Naive thymus-derived CD8-positive, alpha-beta T cell (primary cell): ENCODE data around the gene MYO7A. TPM values are rescaled to one million over a fixed set of nuclear protein-coding genes. Genes with fewer than 3 reads are reported as not detected.

Experiments used
- ATAC-seq, 2 donors: fragments of 150-1000 bp; cut with Tn5 transposase in 1 of 2; sonication (Bioruptor Pico), chemical (Tn5 transposase) in 1 of 2; 1 replicate in 1 of 2; 2 replicates in 1 of 2; pipeline ENCODE4 v1.10.0; 2021; ENCODE audit warnings: mild to moderate bottlenecking in 2 of 2, moderate library complexity in 2 of 2
- POLR2A ChIA-PET: fragments of 350-600 bp; sonication (Branson Sonifier 250); formaldehyde crosslinking; loops from one replicate; lab custom pipeline; 2021; ENCODE audit warnings: antibody characterized with exemption; lab: Charles Lee
- DNase-seq, 10 donors: peaks; one replicate each; pipeline versions ENCODE4 v3.0.0 to v3.0.0-alpha.2; 2020 to 2022
- H3K27ac Mint-ChIP-seq, 10 donors: one replicate each; pipeline ENCODE4 v1.8.0; 2020 to 2022; ENCODE audit warnings: mild to moderate bottlenecking in 10 of 10, mixed read lengths in 10 of 10, moderate library complexity in 4 of 10, inconsistent platforms in 1 of 10
- H3K27me3 Mint-ChIP-seq, 5 donors: one replicate each; pipeline ENCODE4 v1.8.0; 2021 to 2022; ENCODE audit warnings: mixed read lengths in 5 of 5
- H3K36me3 Mint-ChIP-seq, 3 donors: one replicate each; pipeline ENCODE4 v1.8.0; 2020 to 2022; ENCODE audit warnings: mixed read lengths in 3 of 3, mild to moderate bottlenecking in 2 of 3, inconsistent platforms in 1 of 3
- H3K4me1 Mint-ChIP-seq, 4 donors: one replicate each; pipeline ENCODE4 v1.8.0; 2021 to 2022; ENCODE audit warnings: mixed read lengths in 4 of 4
- H3K4me3 Mint-ChIP-seq, 10 donors: one replicate each; pipeline ENCODE4 v1.8.0; 2020 to 2022; ENCODE audit warnings: mild to moderate bottlenecking in 10 of 10, mixed read lengths in 10 of 10, moderate library complexity in 6 of 10, inconsistent platforms in 1 of 10
- H3K9me3 Mint-ChIP-seq, 9 donors: one replicate each; pipeline ENCODE4 v1.8.0; 2020 to 2022; ENCODE audit warnings: mixed read lengths in 9 of 9, mild to moderate bottlenecking in 3 of 9, inconsistent platforms in 1 of 9, moderate library complexity in 1 of 9
- polyA plus RNA-seq, 3 donors: library from polyadenylated mRNA; unstranded; fragments of 300-500 nt; fragmentation: Illumina TruSeq; gene quantifications; one replicate each; pipeline ENCODE4 v1.2.3, GENCODE V29; 2021
- total RNA-seq, 8 experiments: library from RNA in 2 of 8; stranded (reverse) in 2 of 8; gene quantifications; one replicate each; pipeline ENCODE4 v1.2.3 and lab custom pipeline; 2021 to 2026

MYO7A gene
- total and polyA plus RNA-seq, 5 experiments from 2014 or later: 0.18 to 0.30 TPM; not detected in 3

DNA sequence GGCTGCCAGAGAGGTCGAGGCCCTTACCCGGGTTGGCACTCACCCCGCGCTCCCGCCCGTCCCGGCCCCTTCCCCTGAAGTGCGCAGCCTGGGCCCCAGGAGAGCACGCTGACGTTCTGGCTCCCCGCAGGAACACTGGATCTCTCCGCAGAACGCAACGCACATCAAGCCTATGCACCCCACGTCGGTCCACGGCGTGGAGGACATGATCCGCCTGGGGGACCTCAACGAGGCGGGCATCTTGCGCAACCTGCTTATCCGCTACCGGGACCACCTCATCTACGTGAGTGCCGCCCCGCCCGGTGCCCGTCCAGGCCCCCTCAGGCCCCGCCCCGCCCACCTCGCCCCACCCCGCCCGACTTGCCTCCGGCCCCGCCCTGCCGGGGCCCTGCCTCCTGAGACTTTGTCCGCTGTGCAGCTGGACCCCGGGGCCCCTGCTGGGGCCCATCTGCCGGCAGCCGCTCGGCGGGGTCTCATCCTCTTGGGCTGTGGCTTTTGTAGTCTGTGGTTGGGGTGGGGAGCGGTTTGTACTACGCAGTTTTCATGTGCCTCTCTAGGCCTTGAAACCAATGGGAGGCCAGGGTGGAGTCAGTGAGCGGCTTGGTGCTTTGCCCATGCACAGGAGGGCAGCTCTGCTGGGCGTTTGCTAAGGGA is 19.7 kb downstream of the MYO7A start:
- peaks cover 32 to 47% (median 41%) of the 10 kb centered on the region in 4 donors for H3K4me1 Mint-ChIP-seq
- peak overlapping the region; percentile 4 to 95 (median 80) for H3K27ac Mint-ChIP-seq
- H3K27me3 Mint-ChIP-seq: peaks cover 0 to 4% (median 0%) of the 10 kb centered on the region in 5 donors
- POLR2A ChIA-PET: no interaction called here
- no peaks in the 10 kb centered on the region for H3K36me3 Mint-ChIP-seq
- H3K9me3 Mint-ChIP-seq: no peaks in the 10 kb centered on the region
- ATAC-seq (peak; percentile 73 to 81), DNase-seq (peak in 9 of 10 donors; percentile 27 to 72 (median 55))
- H3K4me3 Mint-ChIP-seq: peak overlapping the region; percentile 68 to 85 (median 80)

DNA sequence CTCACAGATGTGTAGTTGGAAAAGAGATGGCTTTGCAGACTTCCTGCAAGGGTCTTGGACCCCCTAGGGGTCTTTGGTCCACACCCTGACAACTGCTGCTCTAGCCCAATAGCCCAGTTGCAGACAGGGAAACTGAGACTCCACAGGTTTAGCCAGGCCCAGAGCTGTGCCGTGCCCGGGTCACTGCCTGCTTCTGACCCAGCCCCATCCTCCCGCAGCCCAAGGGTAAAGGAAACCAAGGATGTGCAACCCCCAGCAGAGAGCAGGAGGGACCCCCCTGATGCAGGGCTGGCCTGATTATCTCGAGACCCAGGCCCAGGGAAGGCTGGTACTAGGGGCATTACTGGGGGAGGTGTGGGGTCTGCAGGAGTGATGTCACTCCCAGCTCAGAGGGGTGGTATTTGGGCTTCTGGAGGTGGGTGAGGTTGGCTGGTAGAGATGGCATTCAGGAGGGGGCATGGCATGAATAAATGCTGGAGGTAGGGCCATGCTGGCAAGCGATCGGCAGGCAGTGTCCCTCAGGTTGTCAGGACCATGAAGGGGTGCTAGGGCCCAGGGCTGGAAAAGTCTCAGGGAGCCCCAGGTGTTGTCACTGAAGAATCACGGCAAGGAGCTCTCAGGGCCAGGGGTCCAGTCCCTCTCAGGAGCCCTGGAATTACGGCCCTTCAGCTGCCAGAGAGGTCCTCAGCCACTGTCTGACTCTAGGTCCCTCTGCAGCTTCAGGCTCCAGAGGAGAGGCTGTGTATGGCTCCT is 21.1 kb downstream of the MYO7A start:
- H3K9me3 Mint-ChIP-seq: no peaks in the 10 kb centered on the region
- peak overlapping the region in 1 of 10 donors; percentile 10 for H3K4me3 Mint-ChIP-seq
- ATAC-seq (no peak), DNase-seq (peak in 1 of 10 donors; percentile 28)
- H3K36me3 Mint-ChIP-seq: no peaks in the 10 kb centered on the region
- H3K27ac Mint-ChIP-seq: peak overlapping the region in 4 of 10 donors; percentile 16 to 62 (median 38)
- peaks cover 32 to 49% (median 47%) of the 10 kb centered on the region in 4 donors for H3K4me1 Mint-ChIP-seq
- H3K27me3 Mint-ChIP-seq: peaks cover 0 to 5% (median 0%) of the 10 kb centered on the region in 5 donors
- POLR2A ChIA-PET: no interaction called here

DNA sequence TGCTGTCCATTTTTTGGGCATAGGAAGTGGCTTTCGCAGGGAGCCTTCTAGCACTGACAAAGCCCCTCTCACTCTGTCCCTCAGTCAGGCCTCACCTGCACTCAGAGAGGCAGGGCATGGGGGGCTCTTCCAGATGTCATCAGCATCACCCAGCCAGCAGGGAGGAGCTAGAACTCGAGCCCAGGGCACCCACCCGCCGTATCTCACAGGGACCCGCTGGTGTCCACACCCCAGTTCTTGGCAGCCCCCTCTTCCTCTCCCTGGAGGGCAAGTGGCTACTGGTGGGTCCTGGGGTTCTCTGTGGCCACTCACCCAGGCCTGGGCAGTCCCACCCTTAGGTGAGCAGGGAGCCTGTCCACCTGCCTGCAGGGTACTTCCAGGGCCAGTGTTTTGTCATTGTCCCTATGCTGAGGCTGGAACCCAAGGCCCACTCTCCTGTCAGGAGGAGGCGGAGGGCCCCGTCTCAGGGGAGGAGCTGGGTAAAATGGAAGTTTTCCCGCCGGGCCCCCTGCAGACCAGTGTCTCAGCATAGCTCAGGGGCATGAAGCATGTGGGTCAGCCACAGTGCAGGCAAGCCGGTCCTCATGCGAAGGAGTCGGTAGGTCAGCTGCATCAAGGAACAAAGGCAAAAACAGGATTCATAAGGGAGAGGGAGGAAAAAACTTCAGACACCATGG is 21.8 kb downstream of the MYO7A start:
- POLR2A ChIA-PET: no interaction called here
- Mint-ChIP-seq H3K9me3 (no peaks in the 10 kb centered on the region), H3K27ac (peak overlapping the region in 4 of 10 donors; percentile 1 to 62 (median 20)), H3K36me3 (no peaks in the 10 kb centered on the region), H3K4me3 (peak overlapping the region in 1 of 10 donors; percentile 9), H3K27me3 (peaks cover 0 to 5% (median 0%) of the 10 kb centered on the region in 5 donors), H3K4me1 (peaks cover 32 to 51% (median 48%) of the 10 kb centered on the region in 4 donors)
- DNase-seq: peak in 1 of 10 donors; percentile 55
- no peak for ATAC-seq

DNA sequence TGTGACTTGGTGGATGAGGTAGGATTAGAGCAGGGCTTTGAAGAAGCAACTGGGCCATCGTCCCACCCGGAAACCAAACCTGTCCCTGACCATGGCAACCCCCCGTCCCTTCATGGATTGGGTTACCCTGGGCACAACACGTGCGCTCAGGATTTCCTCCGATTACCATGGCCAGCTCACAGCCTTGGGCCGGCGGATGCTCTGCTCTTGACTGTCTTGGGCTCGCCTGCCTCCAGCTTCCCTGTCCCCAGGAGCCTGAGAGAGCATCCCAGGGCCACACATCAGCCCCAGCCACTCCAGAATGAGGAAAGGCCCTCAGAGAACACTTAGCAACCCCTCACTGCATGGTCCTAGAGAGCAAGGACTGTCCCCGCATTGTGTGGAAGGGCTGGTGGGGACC is 22.8 kb downstream of the MYO7A start:
- H3K27ac Mint-ChIP-seq: peak overlapping the region in 3 of 10 donors; percentile 56 to 85 (median 81)
- H3K27me3 Mint-ChIP-seq: peaks cover 0 to 5% (median 0%) of the 10 kb centered on the region in 5 donors
- peak overlapping the region in 2 of 10 donors; percentile 1 to 44 for H3K4me3 Mint-ChIP-seq
- POLR2A ChIA-PET: no interaction called here
- no peak for DNase-seq
- peaks cover 34 to 55% (median 51%) of the 10 kb centered on the region in 4 donors for H3K4me1 Mint-ChIP-seq
- ATAC-seq: no peak
- no peaks in the 10 kb centered on the region for H3K9me3 Mint-ChIP-seq
- no peaks in the 10 kb centered on the region for H3K36me3 Mint-ChIP-seq

DNA sequence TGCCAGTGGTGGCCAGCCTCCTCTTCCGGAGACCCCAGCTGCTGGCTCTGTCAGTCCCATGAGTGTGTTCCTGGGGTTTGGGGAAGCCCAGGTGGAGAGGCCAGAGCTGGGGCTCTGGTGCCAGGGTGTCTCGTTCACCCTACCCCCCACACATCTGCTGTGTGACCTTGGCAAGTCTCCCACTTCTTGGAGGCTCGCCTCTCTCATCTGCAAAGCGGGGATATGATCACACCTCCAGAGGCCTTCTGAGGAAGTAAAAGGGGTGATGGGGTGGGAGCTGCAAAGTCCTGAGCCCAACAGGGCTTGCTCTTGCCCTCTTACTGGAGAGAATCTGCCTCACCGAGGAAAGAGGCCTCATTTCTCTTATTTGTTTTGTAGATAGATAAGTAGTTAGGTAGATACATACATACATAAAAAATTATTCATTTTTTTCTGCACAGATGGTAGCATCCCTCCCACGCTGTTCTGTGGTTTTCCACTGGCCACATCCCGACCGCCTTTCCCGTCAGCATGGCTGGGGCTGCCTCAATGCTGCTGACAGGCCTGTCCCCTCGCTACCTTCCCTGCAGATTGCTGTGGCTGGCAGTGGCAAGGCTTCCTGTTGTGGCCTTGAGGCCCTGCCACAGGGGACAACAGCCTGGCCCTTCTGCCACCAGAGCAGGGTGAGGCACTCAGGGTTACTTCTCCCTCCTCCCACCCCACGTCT is 23.9 kb downstream of the MYO7A start:
- POLR2A ChIA-PET: no interaction called here
- H3K27ac Mint-ChIP-seq: peak overlapping the region in 9 of 10 donors; percentile 45 to 87 (median 76)
- H3K27me3 Mint-ChIP-seq: peaks cover 0 to 5% (median 0%) of the 10 kb centered on the region in 5 donors
- H3K36me3 Mint-ChIP-seq: no peaks in the 10 kb centered on the region
- DNase-seq: peak in 8 of 10 donors; percentile 11 to 75 (median 56)
- peak overlapping the region; percentile 18 to 77 (median 60) for H3K4me3 Mint-ChIP-seq
- no peaks in the 10 kb centered on the region for H3K9me3 Mint-ChIP-seq
- H3K4me1 Mint-ChIP-seq: peaks cover 30 to 55% (median 50%) of the 10 kb centered on the region in 4 donors
- ATAC-seq: peak; percentile 38 to 75

DNA sequence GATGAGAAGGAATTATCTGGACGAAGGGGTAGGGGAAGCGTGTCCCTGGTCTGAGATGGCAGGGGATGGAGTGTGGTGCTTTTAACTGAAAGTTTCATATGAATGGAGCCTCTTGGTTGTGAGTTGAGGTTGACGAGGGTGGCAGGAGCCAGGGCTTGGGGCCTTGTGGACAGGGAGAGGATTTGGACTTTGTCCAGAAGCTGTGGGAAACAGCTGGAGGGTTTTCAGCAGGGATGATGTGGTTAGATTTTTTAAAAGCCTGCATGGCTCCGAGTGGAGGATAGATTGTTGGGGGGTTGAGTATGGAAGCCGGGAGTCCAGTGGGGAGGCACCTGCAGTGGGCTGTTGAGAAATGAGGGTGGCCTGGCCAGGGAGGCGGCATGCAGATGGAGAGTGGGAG is 24.8 kb downstream of the MYO7A start:
- POLR2A ChIA-PET: no interaction called here
- H3K9me3 Mint-ChIP-seq: no peaks in the 10 kb centered on the region

DNA sequence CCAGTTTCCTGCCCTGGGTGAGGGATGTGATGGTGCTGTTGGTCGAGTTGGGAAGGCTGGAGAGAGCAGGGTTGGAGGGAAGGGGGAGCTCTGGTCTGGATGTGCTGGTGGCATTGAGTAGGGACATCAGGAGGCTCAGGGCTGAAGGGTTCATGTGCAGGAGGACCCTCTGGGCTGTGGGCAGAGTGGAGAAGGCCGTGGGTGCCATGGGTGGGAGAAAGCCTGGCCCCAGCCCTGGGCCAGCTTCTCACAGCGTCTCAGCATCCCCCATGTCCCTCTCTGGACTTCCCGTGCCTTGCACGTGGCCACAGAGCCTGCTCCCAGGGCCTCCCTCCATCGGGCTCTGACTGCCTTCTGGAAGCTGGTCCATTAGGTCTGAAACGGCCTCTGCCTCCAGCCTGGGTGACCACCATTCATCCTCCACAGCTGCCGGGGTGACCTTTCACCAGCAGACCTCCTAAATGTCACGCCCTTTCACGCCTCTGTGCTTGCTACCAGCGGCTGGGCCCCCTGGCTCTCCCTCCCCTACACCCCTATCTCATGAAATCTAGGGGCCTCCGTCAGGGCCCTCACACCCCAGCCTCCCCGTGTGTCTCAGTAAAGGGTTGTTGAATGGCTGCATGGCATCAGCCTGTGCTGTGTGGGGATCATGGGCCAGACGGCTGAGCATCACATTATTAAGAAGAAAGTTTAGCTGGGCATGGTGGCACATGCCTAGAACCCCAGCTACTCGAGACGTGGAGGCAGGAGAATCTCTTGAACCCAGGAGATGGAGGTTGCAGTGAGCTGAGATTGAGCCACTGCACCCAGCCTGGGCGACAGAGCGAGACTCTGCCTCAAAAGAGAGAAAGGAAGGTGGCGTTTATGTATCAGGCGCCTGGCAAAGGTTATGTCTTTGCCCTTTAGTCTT is 25.5 kb downstream of the MYO7A start:
- H3K27me3 Mint-ChIP-seq: peaks cover 0 to 5% (median 0%) of the 10 kb centered on the region in 5 donors
- ATAC-seq (no peak), DNase-seq (no peak)
- peaks cover 21 to 42% (median 36%) of the 10 kb centered on the region in 4 donors for H3K4me1 Mint-ChIP-seq
- peak overlapping the region in 8 of 10 donors; percentile 7 to 72 (median 34) for H3K4me3 Mint-ChIP-seq
- peak overlapping the region in 4 of 10 donors; percentile 39 to 85 (median 74) for H3K27ac Mint-ChIP-seq
- POLR2A ChIA-PET: no interaction called here
- H3K36me3 Mint-ChIP-seq: no peaks in the 10 kb centered on the region
- no peaks in the 10 kb centered on the region for H3K9me3 Mint-ChIP-seq

More for the DNA sequence above, 24.8 kb downstream of the MYO7A start:
- DNase-seq (no peak), ATAC-seq (no peak)
- peak overlapping the region in 9 of 10 donors; percentile 39 to 85 (median 63) for H3K27ac Mint-ChIP-seq
- no peaks in the 10 kb centered on the region for H3K36me3 Mint-ChIP-seq
- H3K27me3 Mint-ChIP-seq: peaks cover 0 to 5% (median 0%) of the 10 kb centered on the region in 5 donors
- H3K4me3 Mint-ChIP-seq: peak overlapping the region in 7 of 10 donors; percentile 18 to 77 (median 63)
- H3K4me1 Mint-ChIP-seq: peaks cover 25 to 48% (median 42%) of the 10 kb centered on the region in 4 donors

DNA sequence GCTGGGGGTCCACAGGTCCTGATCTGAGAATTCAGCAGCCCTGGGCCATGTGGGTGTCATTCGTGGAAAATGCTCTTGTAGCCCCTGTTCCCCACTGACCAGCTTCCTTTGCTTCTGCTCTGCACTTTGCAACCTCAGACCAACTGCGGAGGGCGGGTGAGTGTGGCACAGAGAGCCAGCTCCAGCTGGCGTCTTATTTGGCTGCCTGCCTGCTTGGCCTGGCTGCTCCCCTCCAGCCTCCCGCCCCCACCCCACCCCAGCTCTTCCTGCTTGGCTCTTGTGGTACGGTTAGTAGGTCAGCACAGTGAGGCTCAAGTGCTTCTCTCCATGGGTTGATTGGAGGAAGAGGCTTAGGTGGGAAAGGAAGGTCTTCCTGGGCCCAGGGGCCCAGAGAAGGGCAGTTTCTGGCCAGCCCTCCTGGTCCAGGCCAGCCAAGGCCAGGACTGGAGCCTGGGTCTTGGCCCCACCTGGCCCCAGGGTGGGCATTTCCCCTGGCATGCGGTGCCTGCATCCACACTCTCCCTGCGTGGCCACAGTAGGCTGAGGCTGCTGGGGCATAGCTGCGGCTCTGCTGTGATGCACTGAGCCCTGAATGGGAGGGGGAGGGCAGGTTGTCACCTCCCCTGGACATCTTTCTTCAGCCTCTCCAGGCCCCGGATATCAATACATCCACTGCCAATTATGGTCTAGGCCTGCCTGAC is 26.5 kb downstream of the MYO7A start:
- peaks cover 0 to 5% (median 0%) of the 10 kb centered on the region in 5 donors for H3K27me3 Mint-ChIP-seq
- peak overlapping the region in 1 of 10 donors; percentile 39 for H3K4me3 Mint-ChIP-seq
- H3K27ac Mint-ChIP-seq: peak overlapping the region in 2 of 10 donors; percentile 35 to 53
- POLR2A ChIA-PET: no interaction called here
- DNase-seq (no peak), ATAC-seq (no peak)
- no peaks in the 10 kb centered on the region for H3K36me3 Mint-ChIP-seq
- peaks cover 25 to 36% (median 33%) of the 10 kb centered on the region in 4 donors for H3K4me1 Mint-ChIP-seq
- no peaks in the 10 kb centered on the region for H3K9me3 Mint-ChIP-seq

DNA sequence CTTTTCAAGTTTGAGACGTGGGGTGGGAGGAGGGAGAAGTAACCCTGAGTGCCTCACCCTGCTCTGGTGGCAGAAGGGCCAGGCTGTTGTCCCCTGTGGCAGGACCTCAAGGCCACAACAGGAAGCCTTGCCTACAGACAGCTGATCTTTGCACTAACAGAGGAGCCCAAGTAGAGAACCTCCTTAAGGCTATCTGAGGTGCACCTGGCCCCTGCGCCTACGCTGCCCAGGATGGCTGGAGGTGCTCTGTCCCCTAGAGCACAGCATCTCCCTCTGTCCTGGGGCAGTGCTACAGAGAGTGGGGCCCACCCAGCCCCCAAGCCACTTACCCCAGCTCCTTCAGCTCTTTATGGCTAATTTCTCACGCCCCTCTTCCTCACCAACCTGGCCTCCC is 27.0 kb downstream of the MYO7A start:
- POLR2A ChIA-PET: no interaction called here
- H3K27ac Mint-ChIP-seq: peak overlapping the region in 1 of 10 donors; percentile 21
- ATAC-seq: no peak
- DNase-seq: no peak
- H3K4me3 Mint-ChIP-seq: no peak overlapping the region
- peaks cover 0 to 5% (median 0%) of the 10 kb centered on the region in 5 donors for H3K27me3 Mint-ChIP-seq
- H3K4me1 Mint-ChIP-seq: peaks cover 25 to 36% (median 33%) of the 10 kb centered on the region in 4 donors
- H3K9me3 Mint-ChIP-seq: no peaks in the 10 kb centered on the region
- H3K36me3 Mint-ChIP-seq: no peaks in the 10 kb centered on the region

DNA sequence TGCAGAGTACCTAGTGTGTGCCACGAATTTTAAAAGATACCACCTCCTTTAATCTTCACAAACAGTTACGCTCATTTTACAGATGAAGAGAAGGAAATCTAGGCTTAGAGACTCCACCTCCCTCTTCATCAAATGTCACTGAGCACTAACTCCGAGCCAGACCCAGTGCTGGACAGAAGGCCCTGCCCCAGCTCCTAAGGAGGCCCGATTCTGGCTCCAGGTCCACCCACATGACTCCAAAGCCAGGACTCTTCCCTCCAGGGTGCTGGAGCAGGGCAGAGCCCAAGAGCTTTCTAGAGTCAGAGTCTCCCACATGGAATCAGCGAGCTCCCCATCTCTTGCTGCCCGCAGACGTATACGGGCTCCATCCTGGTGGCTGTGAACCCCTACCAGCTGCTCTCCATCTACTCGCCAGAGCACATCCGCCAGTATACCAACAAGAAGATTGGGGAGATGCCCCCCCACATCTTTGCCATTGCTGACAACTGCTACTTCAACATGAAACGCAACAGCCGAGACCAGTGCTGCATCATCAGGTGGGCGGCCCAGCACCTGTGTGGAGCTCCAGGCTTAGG is 27.6 kb downstream of the MYO7A start:
- H3K27ac Mint-ChIP-seq: peak overlapping the region in 3 of 10 donors; percentile 21 to 43 (median 26)
- POLR2A ChIA-PET: no interaction called here

More for the DNA sequence above, 27.6 kb downstream of the MYO7A start:
- H3K4me3 Mint-ChIP-seq: no peak overlapping the region
- H3K27me3 Mint-ChIP-seq: peaks cover 0 to 5% (median 0%) of the 10 kb centered on the region in 5 donors
- no peaks in the 10 kb centered on the region for H3K9me3 Mint-ChIP-seq
- H3K36me3 Mint-ChIP-seq: no peaks in the 10 kb centered on the region
- peaks cover 25 to 36% (median 31%) of the 10 kb centered on the region in 4 donors for H3K4me1 Mint-ChIP-seq
- ATAC-seq: no peak
- no peak for DNase-seq
